Neuronal stem cell (in vitro differentiated cells): Measurements from ENCODE around the gene STK32B.
A peak's percentile ranks its signal among the peaks of the same experiment; 100 is the strongest.
"Not testable (repeated sequence)": the region's sequence is repeated elsewhere in the genome, so short reads cannot be mapped to it uniquely, and the experiment has no call there.

Source experiments
- DNase-seq: peaks from one replicate; pipeline ENCODE4 v3.0.0-alpha.2; 2013; ENCODE audit warnings: low spot score
- H2AFZ ChIP-seq: one replicate; pipeline ENCODE4 v1.6.1; 2013; ENCODE audit warnings: mild to moderate bottlenecking, low read length, inconsistent platforms
- H2AK5ac ChIP-seq: 2 replicates; pipeline ENCODE4 v1.6.1; 2013; ENCODE audit warnings: low read depth, mild to moderate bottlenecking, inconsistent platforms, low read length, moderate library complexity, mixed read lengths
- H2BK120ac ChIP-seq: 2 replicates; pipeline ENCODE4 v1.6.1; 2013; ENCODE audit warnings: low read depth, mild to moderate bottlenecking, inconsistent platforms, low read length, moderate library complexity, mixed read lengths
- H2BK12ac ChIP-seq: one replicate; pipeline ENCODE4 v1.6.1; 2013; ENCODE audit warnings: low read length, inconsistent platforms
- H2BK15ac ChIP-seq: 2 replicates; pipeline ENCODE4 v1.6.1; 2013; ENCODE audit warnings: mild to moderate bottlenecking, low read length, inconsistent platforms, mixed read lengths
- H2BK5ac ChIP-seq: one replicate; pipeline ENCODE4 v1.6.1; 2013; ENCODE audit warnings: inconsistent platforms, mild to moderate bottlenecking, low read length, moderate library complexity
- H3K14ac ChIP-seq: one replicate; pipeline ENCODE4 v1.6.1; 2013; ENCODE audit warnings: low read length, inconsistent platforms
- H3K18ac ChIP-seq: 2 replicates; pipeline ENCODE4 v1.6.1; 2013; ENCODE audit warnings: low read length, inconsistent platforms
- H3K23ac ChIP-seq: 2 replicates; pipeline ENCODE4 v1.6.1; 2013; ENCODE audit warnings: low read depth, mild to moderate bottlenecking, mixed read lengths, low read length, inconsistent platforms; ENCODE audit not compliant: poor library complexity
- H3K27ac ChIP-seq: replicated peaks from 3 replicates; pipeline ENCODE4 v1.5.1; 2013; ENCODE audit warnings: low read length, inconsistent platforms
- H3K27me3 ChIP-seq, 3 experiments: 2 replicates each; pipeline ENCODE4 v1.6.1; 2013; ENCODE audit warnings: low read length in 3 of 3, mild to moderate bottlenecking in 2 of 3, inconsistent platforms in 1 of 3, low read depth in 1 of 3, mixed read lengths in 1 of 3, moderate library complexity in 1 of 3; ENCODE audit not compliant: control insufficient read depth in 3 of 3, insufficient read depth in 3 of 3
- H3K36me3 ChIP-seq, 2 donors: replicated peaks in 1 of 2; 2 replicates each; pipeline ENCODE4 v1.6.1; 2013; ENCODE audit warnings: low read length in 2 of 2; ENCODE audit not compliant: control insufficient read depth in 2 of 2, insufficient read depth in 2 of 2
- H3K4ac ChIP-seq: 2 replicates; pipeline ENCODE4 v1.6.1; 2013; ENCODE audit warnings: inconsistent platforms, mild to moderate bottlenecking, low read length, moderate library complexity
- H3K4me1 ChIP-seq, 2 donors: 1 replicate in 1 of 2; 2 replicates in 1 of 2; pipeline ENCODE4 v1.6.1; 2013; ENCODE audit warnings: low read length in 2 of 2, low read depth in 1 of 2; ENCODE audit not compliant: control insufficient read depth in 2 of 2, insufficient read depth in 1 of 2
- H3K4me2 ChIP-seq: one replicate; pipeline ENCODE4 v1.6.1; 2013; ENCODE audit warnings: mild to moderate bottlenecking, low read length, inconsistent platforms; ENCODE audit not compliant: insufficient read depth, poor library complexity, severe bottlenecking
- H3K4me3 ChIP-seq, 2 donors: 2 replicates each; pipeline ENCODE4 v1.5.1; 2013; ENCODE audit warnings: low read length in 2 of 2, mild to moderate bottlenecking in 2 of 2, inconsistent platforms in 1 of 2, moderate library complexity in 1 of 2
- H3K79me1 ChIP-seq: one replicate; pipeline ENCODE4 v1.6.1; 2013; ENCODE audit warnings: low read depth, mild to moderate bottlenecking, inconsistent platforms, low read length, moderate library complexity
- H3K9ac ChIP-seq: one replicate; pipeline ENCODE4 v1.6.1; 2013; ENCODE audit warnings: mild to moderate bottlenecking, low read depth, low read length, inconsistent platforms; ENCODE audit not compliant: poor library complexity
- H3K9me3 ChIP-seq, 2 donors: replicated peaks in 1 of 2; 2 replicates each; pipeline versions ENCODE3 to v1.6.1; 2013; ENCODE audit warnings: low read length in 2 of 2, mild to moderate bottlenecking in 2 of 2, inconsistent platforms in 1 of 2, low read depth in 1 of 2, mixed read lengths in 1 of 2, moderate library complexity in 1 of 2; ENCODE audit not compliant: control insufficient read depth in 2 of 2, insufficient read depth in 1 of 2
- H4K8ac ChIP-seq: one replicate; pipeline ENCODE4 v1.6.1; 2013; ENCODE audit warnings: low read depth, mild to moderate bottlenecking, inconsistent platforms, low read length, moderate library complexity
- H4K91ac ChIP-seq: one replicate; pipeline ENCODE4 v1.6.1; 2013; ENCODE audit warnings: low read length, low read depth, mild to moderate bottlenecking, inconsistent platforms; ENCODE audit not compliant: poor library complexity
- WGBS, 2 donors: extraction: QIAGEN DNeasy Blood & Tissue Kit; methylation state at CpG; one replicate each; pipeline ENCODE4 v1.1.7; 2013; ENCODE audit warnings: missing lambda C conversion rate in 2 of 2, mixed read lengths in 1 of 2; ENCODE audit not compliant: insufficient read length in 2 of 2, insufficient replicate concordance in 1 of 2; ENCODE audit errors: extremely low coverage in 2 of 2; 5-methylcytosine and 5-hydroxymethylcytosine counted together

STK32B gene

GRCh38 chr4:5443976-5444802 is 392.9 kb downstream of the STK32B start:
- not testable (repeated sequence) for H3K9ac ChIP-seq, H3K36me3 ChIP-seq, H3K4me1 ChIP-seq, H4K91ac ChIP-seq, H2BK5ac ChIP-seq, H3K4me3 ChIP-seq, H3K18ac ChIP-seq, H2AK5ac ChIP-seq, H3K4ac ChIP-seq, H2AFZ ChIP-seq, H3K27me3 ChIP-seq, DNase-seq, H3K9me3 ChIP-seq, H3K23ac ChIP-seq, H4K8ac ChIP-seq, H2BK120ac ChIP-seq, H2BK12ac ChIP-seq, H3K79me1 ChIP-seq, H2BK15ac ChIP-seq, H3K4me2 ChIP-seq, H3K27ac ChIP-seq, H3K14ac ChIP-seq
- WGBS, 2 donors = no CpG with 5 or more reads among the region's 31 CpGs

GRCh38 chr4:5444918-5445517 is 393.7 kb downstream of the STK32B start:
- Histone ChIP-seq H3K79me1 (no peaks in the 10 kb centered on the region), H3K9ac (no peak overlapping the region), H4K91ac (no peak overlapping the region), H3K4me3 (no peak overlapping the region), H2BK5ac (no peak overlapping the region), H2BK12ac (no peak overlapping the region), H4K8ac (no peak overlapping the region), H2AFZ (no peak overlapping the region), H3K27ac (no peak overlapping the region), H2BK120ac (no peak overlapping the region), H3K4me1 (peaks cover 0 to 4% of the 10 kb centered on the region in 2 donors), H3K14ac (no peak overlapping the region), H3K18ac (no peak overlapping the region), H3K4ac (no peak overlapping the region), H3K4me2 (no peak overlapping the region), H2AK5ac (peak overlapping the region; percentile 6), H3K23ac (no peak overlapping the region), H3K36me3 (no peaks in the 10 kb centered on the region), H3K27me3 (no peaks in the 10 kb centered on the region), H2BK15ac (no peak overlapping the region), H3K9me3 (peaks cover 0 to 2% of the 10 kb centered on the region in 2 donors)
- no peak for DNase-seq
- WGBS, 2 donors = no CpG with 5 or more reads among the region's 10 CpGs

GRCh38 chr4:5446595-5447226 is 395.4 kb downstream of the STK32B start:
- no peak overlapping the region for H4K91ac ChIP-seq
- H3K4ac ChIP-seq = peak overlapping the region; percentile 38
- H3K14ac ChIP-seq = peak overlapping the region; percentile 84
- no peak overlapping the region for H2AK5ac ChIP-seq
- H3K27me3 ChIP-seq = no peaks in the 10 kb centered on the region
- WGBS, 2 donors = no CpG with 5 or more reads among the region's 17 CpGs
- H4K8ac ChIP-seq = peak overlapping the region; percentile 82
- H2BK120ac ChIP-seq = no peak overlapping the region
- no peak overlapping the region for H3K4me2 ChIP-seq
- no peaks in the 10 kb centered on the region for H3K36me3 ChIP-seq
- H3K9ac ChIP-seq = no peak overlapping the region
- peak overlapping the region; percentile 72 for H3K18ac ChIP-seq
- peaks cover 0 to 4% of the 10 kb centered on the region in 2 donors for H3K4me1 ChIP-seq
- no peak overlapping the region for H3K4me3 ChIP-seq
- H3K23ac ChIP-seq = peak overlapping the region; percentile 92
- H2BK15ac ChIP-seq = peak overlapping the region; percentile 81
- H2AFZ ChIP-seq = no peak overlapping the region
- H2BK5ac ChIP-seq = no peak overlapping the region
- H3K27ac ChIP-seq = no peak overlapping the region
- no peak for DNase-seq
- H2BK12ac ChIP-seq = peak overlapping the region; percentile 66
- no peaks in the 10 kb centered on the region for H3K79me1 ChIP-seq
- peaks cover 0 to 2% of the 10 kb centered on the region in 2 donors for H3K9me3 ChIP-seq

DNA sequence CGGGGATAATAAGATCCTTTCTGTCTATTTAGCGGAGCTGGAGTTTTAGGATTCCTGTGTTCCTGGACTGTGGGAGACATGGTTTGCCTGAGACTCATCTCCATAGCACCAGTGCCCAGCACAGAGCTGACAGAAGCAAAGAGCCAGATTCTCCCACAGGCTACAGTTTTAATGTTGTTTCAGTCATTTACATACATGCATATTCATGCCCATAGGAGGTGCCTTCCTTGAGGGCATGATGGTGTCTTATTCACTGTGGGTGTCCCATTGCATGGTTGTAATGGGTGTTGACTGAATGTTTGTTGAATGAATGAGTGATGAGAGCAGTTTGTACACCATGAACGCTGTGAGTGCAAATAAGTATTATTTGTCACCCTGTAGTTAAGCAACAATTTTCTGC is 396.5 kb downstream of the STK32B start:
- H2AFZ ChIP-seq = no peak overlapping the region
- H2BK120ac ChIP-seq = no peak overlapping the region
- no peak overlapping the region for H4K91ac ChIP-seq
- no peak overlapping the region for H3K4me3 ChIP-seq
- H3K23ac ChIP-seq = no peak overlapping the region
- H3K18ac ChIP-seq = no peak overlapping the region
- peaks cover 0 to 4% of the 10 kb centered on the region in 2 donors for H3K4me1 ChIP-seq
- H3K14ac ChIP-seq = no peak overlapping the region
- no peak overlapping the region for H3K27ac ChIP-seq
- H3K36me3 ChIP-seq = no peaks in the 10 kb centered on the region
- H2BK15ac ChIP-seq = no peak overlapping the region
- H2BK5ac ChIP-seq = no peak overlapping the region
- H2AK5ac ChIP-seq = no peak overlapping the region
- H3K79me1 ChIP-seq = no peaks in the 10 kb centered on the region
- H4K8ac ChIP-seq = no peak overlapping the region
- no peaks in the 10 kb centered on the region for H3K27me3 ChIP-seq
- H3K4me2 ChIP-seq = no peak overlapping the region
- H3K4ac ChIP-seq = no peak overlapping the region
- WGBS, 2 donors = no CpG with 5 or more reads among the region's 3 CpGs
- no peak overlapping the region for H3K9ac ChIP-seq
- H3K9me3 ChIP-seq = peaks cover 0 to 4% of the 10 kb centered on the region in 2 donors
- H2BK12ac ChIP-seq = no peak overlapping the region
- no peak for DNase-seq
